ENCODE data around the gene CLMP.
A peak's percentile ranks its signal among the peaks of the same experiment; 100 is the strongest.
"Not testable (repeated sequence)": the region's sequence is repeated elsewhere in the genome, so short reads cannot be mapped to it uniquely, and the experiment has no call there.

Gene CLMP

DNA sequence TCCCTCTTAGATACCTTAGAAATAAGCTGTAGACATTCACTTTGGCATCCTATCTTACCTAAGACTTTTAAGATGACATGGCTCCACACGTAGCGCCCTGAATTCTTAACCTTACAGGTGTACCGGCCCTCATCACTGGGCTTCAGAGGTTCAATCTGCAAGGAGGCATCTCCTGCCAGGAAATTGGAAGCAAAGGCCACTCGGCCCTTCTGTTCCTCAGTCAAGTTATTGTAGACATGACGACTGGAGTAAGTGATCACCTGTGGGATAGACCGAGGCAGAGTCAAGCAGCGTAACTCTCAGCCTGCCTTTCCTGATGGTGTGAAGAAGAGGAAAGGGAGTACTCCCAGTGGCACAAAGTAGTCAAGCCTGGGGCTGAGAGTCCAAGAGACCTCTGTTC, 110.6 kb downstream of the CLMP start:
- DNase-seq (ENCODE audit: low read depth, low spot score), result no peak

DNA sequence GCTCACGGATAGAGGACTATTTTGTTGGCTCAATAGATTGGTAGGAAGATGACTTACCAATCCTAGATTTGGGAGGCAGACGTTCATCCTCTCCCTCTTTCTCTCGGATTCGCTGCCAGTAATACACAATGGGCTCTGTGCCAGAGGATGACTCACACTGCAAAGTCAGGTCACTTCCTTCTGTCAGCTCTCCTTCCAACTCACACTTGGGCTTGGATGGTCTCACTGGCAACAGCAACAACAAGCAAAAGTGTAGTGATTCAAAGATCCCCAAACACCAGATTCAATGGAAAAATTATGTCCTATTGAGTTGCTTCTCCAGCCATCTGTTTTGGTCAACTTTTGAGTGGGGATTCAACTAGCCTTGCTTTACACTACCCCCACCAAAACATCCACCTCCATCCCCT, 111.4 kb downstream of the CLMP start:
- peak; percentile 95 for DNase-seq (ENCODE audit: low read depth, low spot score)

- no peak for DNase-seq (ENCODE audit: low read depth, low spot score)
These were observed 112.1 kb downstream of the CLMP start for GRCh38 chr11:123082977-123083376.

- DNase-seq (ENCODE audit: low read depth, low spot score), result no peak
These were observed 115.0 kb downstream of the CLMP start for GRCh38 chr11:123080015-123080414.

- no peak for DNase-seq (ENCODE audit: low read depth, low spot score)
These were observed 118.6 kb downstream of the CLMP start for GRCh38 chr11:123076484-123076883.

GRCh38 chr11:123073343-123074057, 121.5 kb downstream of the CLMP start:
- DNase-seq (ENCODE audit: low read depth, low spot score), result no peak

DNA sequence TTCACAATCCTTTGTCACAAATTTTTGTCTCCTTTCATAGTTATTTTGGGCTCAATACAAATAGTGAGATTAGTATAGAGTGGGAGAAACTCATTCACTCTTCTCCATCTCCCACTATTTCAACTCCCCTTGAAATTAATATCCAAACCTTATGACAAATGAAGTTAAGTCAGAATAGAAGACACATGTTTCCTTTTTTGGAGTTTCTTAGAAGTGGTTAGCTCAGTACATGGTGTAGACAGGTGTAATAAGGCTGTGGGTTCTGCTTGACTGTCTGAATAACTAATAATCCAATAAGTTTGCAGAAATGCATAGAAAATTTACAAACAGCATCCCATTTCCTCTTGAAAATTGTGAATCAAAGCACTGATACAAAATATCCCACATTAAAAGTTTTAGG, 122.3 kb downstream of the CLMP start:
- no peak for DNase-seq (ENCODE audit: low read depth, low spot score)

GRCh38 chr11:123072332-123072761, 122.7 kb downstream of the CLMP start:
- DNase-seq (ENCODE audit: low read depth, low spot score), result no peak

GRCh38 chr11:123069908-123070821, 124.9 kb downstream of the CLMP start:
- no peak for DNase-seq (ENCODE audit: low read depth, low spot score)

- no peak for DNase-seq (ENCODE audit: low read depth, low spot score)
These were observed 129.4 kb downstream of the CLMP start for GRCh38 chr11:123065621-123066020.

DNA sequence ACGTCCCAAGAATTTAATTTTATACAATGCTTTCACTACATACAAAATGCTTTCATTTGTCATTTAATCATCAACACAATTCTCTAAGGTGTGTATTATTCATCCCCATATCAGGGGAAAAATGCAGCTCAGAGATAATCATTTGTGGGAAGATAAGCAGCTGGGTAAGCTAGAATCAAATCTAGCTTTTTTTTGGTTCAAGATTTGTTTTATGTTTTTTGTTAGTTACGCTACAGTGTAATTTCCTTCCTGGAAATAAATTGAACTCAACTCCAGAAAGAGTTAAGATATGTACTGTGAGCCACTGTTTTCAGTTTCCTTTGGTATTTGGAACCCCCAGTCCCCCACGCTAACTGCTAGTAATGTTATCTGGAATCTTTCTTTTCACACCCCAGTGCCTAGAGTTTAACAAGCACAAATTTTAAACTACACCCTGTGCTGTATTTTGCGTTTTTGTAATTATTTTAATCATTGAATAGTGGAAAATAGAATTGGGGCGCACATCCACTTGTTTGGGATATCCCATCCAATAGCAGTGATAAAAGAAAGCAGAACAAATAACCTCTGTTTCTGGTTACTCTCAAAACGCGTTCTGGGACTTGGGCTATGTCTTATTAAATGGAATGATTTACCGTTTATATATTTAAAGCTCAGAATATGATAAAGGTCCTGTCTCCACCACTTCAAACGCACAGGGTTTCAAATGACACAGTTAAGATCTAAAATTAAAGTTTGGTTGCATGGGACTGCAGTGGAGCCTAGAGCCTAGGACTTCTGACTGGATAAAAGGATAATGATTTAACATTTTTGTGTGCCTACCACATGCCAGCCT, 131.0 kb downstream of the CLMP start:
- DNase-seq (ENCODE audit: low read depth, low spot score), result no peak

DNA sequence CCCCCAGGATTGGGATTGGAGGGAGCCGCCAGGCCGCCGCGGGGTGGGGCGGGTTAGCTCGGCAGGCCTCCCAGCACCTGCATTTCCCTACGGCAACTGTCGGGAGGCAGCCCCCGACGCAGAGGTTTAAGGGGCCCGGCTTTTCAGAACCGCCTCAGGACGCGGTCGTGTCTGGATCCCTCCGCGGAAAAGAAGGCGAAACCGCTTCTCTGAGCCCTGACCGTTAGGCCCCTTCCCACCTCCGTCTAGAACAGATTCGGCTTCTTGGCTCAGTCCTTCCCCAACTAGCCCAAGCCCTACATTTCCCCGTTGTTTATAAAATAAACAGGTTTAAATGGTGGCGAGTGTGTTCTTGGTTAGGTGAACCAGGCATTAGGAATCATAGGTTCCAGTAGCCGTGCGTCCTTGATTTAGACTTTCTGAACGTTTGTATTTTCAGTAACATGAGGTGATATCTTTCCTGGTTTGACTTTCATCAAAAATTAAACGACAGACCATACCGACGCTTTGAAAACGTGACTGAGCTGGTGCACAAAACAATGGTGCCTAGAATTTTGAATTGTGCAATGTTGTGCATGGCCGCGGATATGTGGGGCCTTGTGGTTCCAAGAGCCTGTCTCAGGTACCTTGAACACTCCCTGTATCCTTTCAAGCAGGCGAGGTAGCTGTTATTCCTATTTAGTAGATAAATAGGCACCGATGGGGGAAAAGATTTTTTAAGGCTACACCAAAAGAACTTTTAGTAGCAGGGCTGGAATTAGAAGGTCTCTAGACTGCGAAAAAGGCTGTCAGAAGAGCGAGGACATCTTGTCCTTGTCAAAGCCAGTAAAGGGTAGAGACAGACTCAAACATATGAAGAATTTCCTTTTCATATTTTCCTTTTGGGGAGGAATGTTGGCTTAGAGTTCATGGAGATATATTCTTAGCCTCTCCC, 131.9 kb downstream of the CLMP start:
- no peak for DNase-seq (ENCODE audit: low read depth, low spot score)

- peak; percentile 99 for DNase-seq (ENCODE audit: low read depth, low spot score)
These were observed 132.7 kb downstream of the CLMP start for GRCh38 chr11:123062158-123062891.

DNA sequence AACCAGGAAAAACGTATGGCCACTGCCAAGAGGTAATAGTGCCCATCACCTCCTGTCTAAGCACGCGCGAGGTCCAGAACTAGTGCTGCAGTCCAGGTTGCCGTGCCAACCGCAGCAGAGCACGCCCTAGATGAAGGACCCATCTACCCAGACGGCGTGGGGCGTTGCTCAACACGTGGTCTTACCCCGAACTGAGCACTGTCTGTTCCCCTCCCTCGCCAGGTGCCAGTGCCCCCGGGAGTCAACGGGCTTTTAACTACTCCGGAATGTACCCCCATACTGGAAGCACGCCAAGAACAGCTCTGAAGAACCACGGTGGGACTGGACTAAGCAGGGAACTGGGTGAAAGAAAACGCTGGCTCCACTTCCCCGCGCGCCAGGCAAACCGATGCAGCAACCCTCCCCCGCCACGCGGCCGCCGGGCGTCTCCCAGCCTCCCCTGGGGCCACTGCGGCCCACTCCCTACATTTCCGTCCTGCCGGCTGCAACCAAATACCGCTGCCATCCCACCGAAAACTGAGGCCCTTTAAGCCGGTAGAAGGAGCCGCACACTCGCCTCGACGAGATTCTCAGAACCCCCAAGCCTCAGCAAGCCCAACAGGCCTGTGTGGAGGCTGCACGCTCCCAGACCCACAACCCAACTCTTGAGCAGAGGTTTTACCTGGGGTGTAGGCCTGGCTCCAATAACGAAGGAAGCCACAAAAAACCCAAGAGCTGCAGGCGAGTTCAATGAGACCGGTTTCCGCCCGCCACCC, 133.5 kb downstream of the CLMP start, which contains the start of gene HSPA8:
Gene HSPA8 (minus strand): TSS at position 734 of the 755 bp plus-strand sequence. CDS start 812 bp downstream, outside the sequence.
- DNase-seq (ENCODE audit: low read depth, low spot score), result no peak

DNA sequence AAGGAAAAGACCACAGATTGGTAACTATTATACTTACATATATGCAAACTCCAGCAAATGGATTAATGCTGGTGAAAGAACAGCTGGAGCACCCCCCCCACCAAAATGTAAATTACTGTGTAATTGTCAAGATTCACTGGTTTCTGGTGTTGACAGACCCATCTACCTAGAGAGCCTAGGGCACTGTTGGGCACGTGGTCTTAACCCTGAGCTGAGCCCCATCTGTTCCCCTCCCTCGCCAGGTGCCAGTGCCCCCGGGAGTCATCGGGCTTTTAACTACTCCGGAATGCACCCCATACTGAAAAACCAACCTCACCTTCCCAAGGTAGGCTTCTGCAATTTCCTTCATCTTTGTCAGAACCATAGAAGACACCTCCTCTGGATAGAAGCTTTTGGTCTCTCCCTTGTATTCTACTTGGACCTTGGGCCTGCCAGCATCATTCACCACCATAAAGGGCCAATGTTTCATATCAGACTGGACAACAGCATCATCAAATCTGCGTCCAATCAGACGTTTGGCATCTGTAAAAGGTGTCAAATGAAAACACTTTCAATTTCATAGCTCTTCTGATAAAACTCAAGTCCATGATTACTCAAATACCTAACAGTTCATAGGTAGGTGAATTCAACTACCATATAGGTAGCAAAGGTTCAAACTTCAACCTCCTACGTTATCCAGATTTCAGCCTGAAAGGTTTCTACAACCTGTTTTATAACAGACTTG, 134.6 kb downstream of the CLMP start:
- no peak for DNase-seq (ENCODE audit: low read depth, low spot score)

DNA sequence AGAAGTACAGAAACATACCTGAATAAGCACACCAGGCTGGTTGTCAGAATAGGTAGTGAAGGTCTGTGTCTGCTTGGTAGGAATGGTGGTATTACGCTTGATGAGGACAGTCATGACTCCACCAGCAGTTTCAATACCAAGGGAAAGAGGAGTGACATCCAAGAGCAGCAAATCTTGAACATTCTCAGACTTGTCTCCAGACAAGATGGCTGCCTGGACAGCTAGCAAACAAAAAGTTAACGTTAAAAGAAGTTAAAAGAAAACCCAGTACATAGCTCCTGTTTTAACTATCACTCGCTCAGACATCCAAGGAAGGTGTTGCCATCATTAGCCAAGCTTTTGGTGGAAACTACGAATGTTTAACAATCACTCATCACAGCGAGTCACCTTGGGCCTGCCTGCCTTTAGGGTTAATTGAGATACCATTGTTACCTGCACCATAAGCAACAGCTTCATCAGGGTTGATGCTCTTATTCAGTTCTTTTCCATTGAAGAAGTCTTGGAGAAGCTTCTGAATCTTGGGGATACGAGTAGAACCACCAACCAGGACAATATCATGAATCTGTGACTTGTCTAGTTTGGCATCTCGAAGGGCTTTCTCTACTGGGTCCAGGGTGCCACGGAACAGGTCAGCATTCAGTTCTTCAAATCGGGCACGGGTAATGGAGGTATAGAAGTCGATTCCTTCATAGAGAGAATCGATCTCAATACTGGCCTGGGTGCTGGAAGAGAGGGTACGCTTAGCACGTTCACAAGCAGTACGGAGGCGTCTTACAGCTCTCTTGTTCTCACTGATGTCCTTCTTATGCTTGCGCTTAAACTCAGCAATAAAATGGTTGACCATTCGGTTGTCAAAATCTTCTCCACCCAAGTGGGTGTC, 135.8 kb downstream of the CLMP start:
- DNase-seq (ENCODE audit: low read depth, low spot score), result not testable (repeated sequence)

DNA sequence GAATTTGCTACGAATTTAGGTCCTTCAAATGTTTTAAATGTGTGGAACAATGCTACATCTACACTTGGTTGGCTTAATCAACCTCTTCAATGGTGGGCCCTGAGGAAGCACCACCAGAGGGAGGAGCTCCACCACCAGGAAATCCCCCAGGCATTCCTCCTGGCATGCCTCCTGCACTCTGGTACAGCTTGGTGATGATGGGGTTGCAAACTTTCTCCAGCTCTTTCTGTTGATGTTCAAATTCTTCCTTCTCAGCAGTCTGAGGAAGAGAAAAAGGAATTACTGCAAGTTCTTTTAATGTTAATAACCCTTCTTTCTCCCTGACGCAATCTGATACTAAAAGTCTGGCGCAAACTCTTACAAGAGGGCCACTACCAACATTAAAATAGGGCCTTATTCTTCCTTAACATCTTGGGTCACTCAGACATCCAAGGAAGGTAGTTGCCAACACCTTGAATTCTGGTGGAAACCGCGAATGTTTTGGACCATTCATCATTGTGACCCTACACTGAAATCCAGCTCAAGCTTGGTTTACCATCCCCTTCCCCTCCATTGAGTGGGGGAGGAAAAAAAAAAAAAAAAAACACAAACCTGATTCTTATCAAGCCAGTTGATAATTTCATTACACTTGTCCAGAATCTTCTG, 137.3 kb downstream of the CLMP start:
- DNase-seq (ENCODE audit: low read depth, low spot score), result no peak

Data from smooth muscle cell of the brain vasculature (primary cell).